ENCODE data around the gene FAF1. TPM values are rescaled to one million over a fixed set of nuclear protein-coding genes. Genes with fewer than 3 reads are reported as not detected.

The FAF1 gene
- total RNA-seq, 4 donors from 2014 or later, result 60.4 to 89.0 (median 67.8) TPM

- Histone ChIP-seq H3K27me3 (peaks cover 95% of the 10 kb centered on the region), H3K4me3 (no peak overlapping the region), H3K27ac (no peak overlapping the region), H3K9me3 (peaks cover 0 to 9% (median 0%) of the 10 kb centered on the region in 3 donors), H3K4me1 (peaks cover 0 to 66% (median 16%) of the 10 kb centered on the region in 3 donors), H3K36me3 (no peaks in the 10 kb centered on the region)
- no peak for TF ChIP-seq CTCF (IDR thresholded peaks at IDR 0.05)
- TF ChIP-seq EP300 (IDR thresholded peaks at IDR 0.05), result no peak
- no peak for TF ChIP-seq POLR2AphosphoS5 (IDR thresholded peaks at IDR 0.05)
- no peak for TF ChIP-seq POLR2A (IDR thresholded peaks at IDR 0.05)
- 0 to 1% methylated on average over 9 of the region's 46 CpGs for WGBS, 2 donors (ENCODE audit: low coverage in 1 of 2)
- ATAC-seq, result no peak
Measured at GRCh38 chr1:50416553-50417453, 543.3 kb downstream of the FAF1 start.

GRCh38 chr1:50416150-50416527, 543.9 kb downstream of the FAF1 start:
- TF ChIP-seq POLR2A (IDR thresholded peaks at IDR 0.05) (no peak), CTCF (IDR thresholded peaks at IDR 0.05) (no peak), EP300 (IDR thresholded peaks at IDR 0.05) (no peak), POLR2AphosphoS5 (IDR thresholded peaks at IDR 0.05) (no peak)
- 0% methylated on average over 9 to 10 of the region's 25 CpGs for WGBS, 2 donors (ENCODE audit: low coverage in 1 of 2)
- no peaks in the 10 kb centered on the region for H3K36me3 ChIP-seq
- peaks cover 0 to 9% (median 0%) of the 10 kb centered on the region in 3 donors for H3K9me3 ChIP-seq
- H3K4me1 ChIP-seq, result peaks cover 0 to 61% (median 16%) of the 10 kb centered on the region in 3 donors
- no peak overlapping the region for H3K27ac ChIP-seq
- no peak for ATAC-seq
- no peak overlapping the region for H3K4me3 ChIP-seq
- H3K27me3 ChIP-seq, result peaks cover 90% of the 10 kb centered on the region

GRCh38 chr1:50415235-50416149, 544.6 kb downstream of the FAF1 start:
- no peak for ATAC-seq
- Histone ChIP-seq H3K27me3 (peaks cover 90% of the 10 kb centered on the region), H3K27ac (no peak overlapping the region), H3K4me1 (peaks cover 0 to 54% (median 16%) of the 10 kb centered on the region in 3 donors), H3K4me3 (no peak overlapping the region), H3K36me3 (no peaks in the 10 kb centered on the region), H3K9me3 (peaks cover 0 to 9% (median 0%) of the 10 kb centered on the region in 3 donors)
- no CpG with 5 or more reads among the region's 56 CpGs for WGBS, 2 donors (ENCODE audit: low coverage in 1 of 2)
- TF ChIP-seq EP300 (IDR thresholded peaks at IDR 0.05), result no peak

- 39 to 60% methylated on average over 2 of the region's 7 CpGs for WGBS, 2 donors (ENCODE audit: low coverage in 1 of 2)
- Histone ChIP-seq H3K4me3 (no peak overlapping the region), H3K36me3 (no peaks in the 10 kb centered on the region), H3K27me3 (peaks cover 90% of the 10 kb centered on the region), H3K9me3 (peaks cover 0 to 9% (median 0%) of the 10 kb centered on the region in 3 donors), H3K27ac (no peak overlapping the region), H3K4me1 (peaks cover 0 to 48% (median 16%) of the 10 kb centered on the region in 3 donors)
- TF ChIP-seq CTCF (IDR thresholded peaks at IDR 0.05) (no peak), EP300 (IDR thresholded peaks at IDR 0.05) (no peak), POLR2AphosphoS5 (IDR thresholded peaks at IDR 0.05) (no peak), POLR2A (IDR thresholded peaks at IDR 0.05) (no peak)
- ATAC-seq, result no peak
Measured at GRCh38 chr1:50414853-50415234, 545.2 kb downstream of the FAF1 start.

GRCh38 chr1:50412813-50413476, 547.1 kb downstream of the FAF1 start:
- TF ChIP-seq CTCF (IDR thresholded peaks at IDR 0.05) (no peak), EP300 (IDR thresholded peaks at IDR 0.05) (no peak), POLR2A (IDR thresholded peaks at IDR 0.05) (no peak), POLR2AphosphoS5 (IDR thresholded peaks at IDR 0.05) (no peak)
- Histone ChIP-seq H3K4me1 (peaks cover 0 to 29% (median 5%) of the 10 kb centered on the region in 3 donors), H3K9me3 (peaks cover 0 to 20% (median 0%) of the 10 kb centered on the region in 3 donors), H3K27me3 (peaks cover 78% of the 10 kb centered on the region), H3K4me3 (no peak overlapping the region), H3K36me3 (no peaks in the 10 kb centered on the region), H3K27ac (no peak overlapping the region)
- WGBS, 2 donors (ENCODE audit: low coverage in 1 of 2), result 100% methylated on average over 1 of the region's 1 CpG; no CpG with 5 or more reads in 1 of the 2 donors
- ATAC-seq, result no peak
